LNCAP (cell line): ENCODE measurements around the gene PILRA.

ENCODE experiments used
- CTCF ChIP-seq: fragments of 450-650 bp; IDR thresholded peaks from 2 replicates; pipeline ENCODE4 v1.5.1; 2017; ENCODE audit warnings: mild to moderate bottlenecking

PILRA gene

GRCh38 chr7:100370303-100370702 is 3.0 kb upstream of the PILRA start:
- TF ChIP-seq CTCF = no peak

- TF ChIP-seq CTCF = no peak
Measured at GRCh38 chr7:100370746-100371145, 2.5 kb upstream of the PILRA start.

GRCh38 chr7:100371561-100372171 is 1.6 kb upstream of the PILRA start:
- no peak for TF ChIP-seq CTCF

GRCh38 chr7:100372256-100372655 is 1.0 kb upstream of the PILRA start:
- no peak for TF ChIP-seq CTCF

- no peak for TF ChIP-seq CTCF
Measured at GRCh38 chr7:100372694-100373093, 593 bp upstream of the PILRA start.

GRCh38 chr7:100374601-100375000 is 1.3 kb downstream of the PILRA start:
- no peak for TF ChIP-seq CTCF

- no peak for TF ChIP-seq CTCF
Measured at GRCh38 chr7:100376066-100376465, 2.8 kb downstream of the PILRA start.
